Brain microvascular endothelial cell (primary cell): Measurements from ENCODE around the gene PLEKHB2.
"Not testable (repeated sequence)": the region's sequence is repeated elsewhere in the genome, so short reads cannot be mapped to it uniquely, and the experiment has no call there.

Source experiments
- DNase-seq: peaks from one replicate; pipeline ENCODE4 v3.0.0-alpha.2; 2020
- H3K27ac ChIP-seq: fragments of 250-450 bp; sonication (Bioruptor Pico); 2 replicates; pipeline ENCODE4 v1.5.1; 2020; ENCODE audit warnings: mild to moderate bottlenecking, moderate library complexity
- H3K27me3 ChIP-seq: fragments of 250-450 bp; sonication (Bioruptor Pico); replicated peaks from 2 replicates; pipeline ENCODE4 v1.5.1; 2020; ENCODE audit warnings: mild to moderate bottlenecking
- H3K36me3 ChIP-seq: fragments of 250-450 bp; sonication (Bioruptor Pico); replicated peaks from 2 replicates; pipeline ENCODE4 v1.5.1; 2020; ENCODE audit warnings: mild to moderate bottlenecking
- H3K4me3 ChIP-seq: 2 replicates; pipeline ENCODE4 v1.5.1; 2011; ENCODE audit warnings: low read depth, mild to moderate bottlenecking, control low read depth, low read length, moderate library complexity
- CTCF ChIP-seq: IDR thresholded peaks from 2 replicates; pipeline ENCODE4 v1.5.1; 2011; ENCODE audit warnings: low read depth, mild to moderate bottlenecking, moderate library complexity, low read length, control low read depth, inconsistent platforms; ENCODE audit errors: missing control alignments
- in situ Hi-C: cut with HindIII; loops from 2 replicates; pipeline ENCODE4 v1.10.0; 2017; ENCODE audit warnings: low sequenced_read_pairs, low pct_ligation_motif_present

The PLEKHB2 gene

GRCh38 chr2:131156452-131157149, 51.5 kb downstream of the PLEKHB2 start:
- peak; percentile 45 for TF ChIP-seq CTCF
- no peaks in the 10 kb centered on the region for H3K36me3 ChIP-seq
- in situ Hi-C loops: no loop called here
- no peak overlapping the region for H3K4me3 ChIP-seq
- no peak for DNase-seq
- no peak overlapping the region for H3K27ac ChIP-seq
- H3K27me3 ChIP-seq: no peaks in the 10 kb centered on the region

DNA sequence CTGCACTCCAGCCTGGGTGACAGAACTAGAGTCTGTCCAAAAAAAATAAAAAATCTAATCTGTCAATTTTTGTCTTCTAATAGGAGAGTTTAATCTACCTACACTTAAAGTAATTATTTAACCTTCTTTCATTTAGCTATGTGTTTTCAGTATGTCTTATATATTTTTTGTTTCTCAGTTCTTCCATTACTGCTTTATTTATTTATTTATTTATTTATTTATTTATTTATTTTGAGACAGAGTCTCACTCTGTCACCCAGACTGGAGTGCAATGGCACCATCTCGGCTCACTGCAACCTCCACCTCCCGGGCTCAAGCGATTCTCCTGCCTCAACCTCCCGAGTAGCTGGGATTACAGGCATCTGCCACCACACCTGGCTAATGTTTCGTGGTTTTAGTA, 60.4 kb downstream of the PLEKHB2 start:
- H3K27me3 ChIP-seq, H3K36me3 ChIP-seq, H3K27ac ChIP-seq, H3K4me3 ChIP-seq, in situ Hi-C loops, DNase-seq: not testable (repeated sequence)

GRCh38 chr2:131168538-131168937, 63.4 kb downstream of the PLEKHB2 start:
- no peak overlapping the region for H3K4me3 ChIP-seq
- no peak for DNase-seq
- H3K36me3 ChIP-seq: no peaks in the 10 kb centered on the region
- no peaks in the 10 kb centered on the region for H3K27me3 ChIP-seq
- in situ Hi-C loops: no loop called here
- no peak overlapping the region for H3K27ac ChIP-seq
- TF ChIP-seq CTCF: no peak

GRCh38 chr2:131178050-131178449, 72.9 kb downstream of the PLEKHB2 start:
- H3K4me3 ChIP-seq, H3K27me3 ChIP-seq, H3K27ac ChIP-seq, H3K36me3 ChIP-seq, in situ Hi-C loops, DNase-seq: not testable (repeated sequence)

DNA sequence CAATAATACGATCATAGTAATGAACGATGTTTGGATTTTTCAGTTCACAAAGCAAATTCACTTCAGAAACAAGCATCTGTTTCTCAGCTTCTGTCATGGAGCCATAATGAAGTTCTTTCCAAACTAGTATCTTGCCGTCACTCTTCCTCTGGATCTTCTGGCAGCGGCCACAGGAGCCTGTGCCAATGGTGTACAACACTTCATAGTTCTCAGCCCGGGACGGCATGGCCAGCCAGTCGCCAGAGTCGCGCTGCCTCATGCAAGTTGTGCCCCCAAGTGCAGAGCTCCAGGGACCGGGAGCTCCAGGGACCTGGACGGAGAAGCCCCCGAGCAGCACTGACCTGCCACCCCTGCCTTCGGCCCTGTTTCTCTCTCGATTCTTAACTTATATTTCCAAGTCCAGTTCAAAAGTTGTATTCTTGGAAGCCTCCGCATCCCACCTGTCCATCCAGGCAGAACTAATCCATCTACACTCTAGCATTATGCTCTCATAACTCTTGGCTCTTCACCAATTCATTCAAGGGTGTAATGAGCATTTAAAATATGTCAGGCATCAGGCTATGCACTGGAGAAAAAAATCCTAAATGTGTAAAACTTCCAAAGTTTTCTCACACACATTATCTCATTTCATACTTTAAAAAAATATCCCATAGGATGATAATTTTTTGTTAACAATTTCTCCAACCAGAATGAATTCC, 73.7 kb downstream of the PLEKHB2 start:
- H3K4me3 ChIP-seq, DNase-seq, H3K36me3 ChIP-seq, in situ Hi-C loops, H3K27me3 ChIP-seq, H3K27ac ChIP-seq: not testable (repeated sequence)

DNA sequence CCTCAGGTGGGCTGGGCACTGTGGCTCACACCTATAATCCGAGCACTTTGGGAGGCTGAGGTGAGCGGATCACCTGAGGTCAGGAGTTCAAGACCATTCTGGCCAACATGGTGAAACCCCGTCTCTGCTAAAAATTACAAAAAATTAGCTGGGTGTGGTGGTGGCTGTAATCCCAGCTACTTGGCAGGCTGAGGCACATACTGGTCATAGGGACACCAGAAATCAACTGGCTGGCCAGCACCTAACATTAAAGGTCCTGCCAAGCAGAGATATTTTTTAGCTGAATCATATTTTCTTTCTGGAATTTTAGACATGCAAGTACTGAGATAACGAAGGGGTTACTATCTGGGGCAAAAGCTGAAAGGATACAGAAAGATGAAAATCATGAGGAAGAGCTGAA, 76.3 kb downstream of the PLEKHB2 start:
- DNase-seq: peak; percentile 3
- H3K36me3 ChIP-seq, H3K27me3 ChIP-seq, H3K4me3 ChIP-seq, in situ Hi-C loops, H3K27ac ChIP-seq: not testable (repeated sequence)

DNA sequence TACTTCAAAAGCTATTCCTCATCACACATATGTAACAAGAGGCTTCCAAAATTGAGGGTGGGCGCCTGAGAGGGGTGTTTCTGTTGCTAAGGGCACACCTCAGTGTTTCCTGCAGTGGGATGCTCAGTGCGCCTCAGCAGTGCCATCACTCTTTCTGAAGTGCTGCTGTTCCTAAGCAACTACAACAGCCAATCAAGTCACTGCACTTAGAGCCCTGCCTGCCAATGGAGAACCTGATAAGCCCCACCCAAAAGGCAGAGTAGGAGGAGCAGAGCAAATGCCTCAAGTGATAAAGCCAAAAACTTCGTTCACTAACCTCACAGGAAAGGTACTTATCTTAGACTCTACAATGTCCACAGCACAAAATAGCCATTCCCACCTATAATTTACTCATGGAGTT, 88.3 kb downstream of the PLEKHB2 start:
- H3K27ac ChIP-seq, H3K4me3 ChIP-seq, H3K27me3 ChIP-seq, H3K36me3 ChIP-seq, in situ Hi-C loops, DNase-seq: not testable (repeated sequence)

DNA sequence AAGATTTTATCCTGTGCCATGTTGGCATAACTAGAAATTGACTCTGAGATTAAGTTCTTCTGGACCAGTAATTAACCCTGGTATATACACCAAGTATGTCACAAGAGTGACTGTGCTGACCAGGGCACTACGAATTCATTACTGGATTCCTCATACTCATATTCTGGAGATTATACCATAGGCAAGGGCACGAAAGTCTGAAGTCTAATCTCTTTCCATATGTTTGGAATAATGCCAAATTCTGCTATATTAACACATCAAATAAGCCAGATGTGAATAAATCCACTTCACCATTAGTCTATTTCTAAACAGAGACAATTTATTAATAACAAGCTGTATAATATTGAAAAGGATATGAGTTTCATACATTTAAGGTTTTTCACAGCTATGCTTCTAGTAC, 91.0 kb downstream of the PLEKHB2 start:
- DNase-seq, H3K27me3 ChIP-seq, H3K36me3 ChIP-seq, in situ Hi-C loops, H3K4me3 ChIP-seq, H3K27ac ChIP-seq: not testable (repeated sequence)
